NCI-H2196 treated with DMSO at 0.1 percent for 48 hours (cell line): ENCODE data around the gene VGLL2.
"Not testable (repeated sequence)": the region's sequence is repeated elsewhere in the genome, so short reads cannot be mapped to it uniquely, and the experiment has no call there.

ENCODE experiments used
- DNase-seq: peaks from one replicate; lab custom pipeline; 2025; ENCODE audit not compliant: unreplicated experiment; lab: John Stamatoyannopoulos, UW

Gene VGLL2

DNA sequence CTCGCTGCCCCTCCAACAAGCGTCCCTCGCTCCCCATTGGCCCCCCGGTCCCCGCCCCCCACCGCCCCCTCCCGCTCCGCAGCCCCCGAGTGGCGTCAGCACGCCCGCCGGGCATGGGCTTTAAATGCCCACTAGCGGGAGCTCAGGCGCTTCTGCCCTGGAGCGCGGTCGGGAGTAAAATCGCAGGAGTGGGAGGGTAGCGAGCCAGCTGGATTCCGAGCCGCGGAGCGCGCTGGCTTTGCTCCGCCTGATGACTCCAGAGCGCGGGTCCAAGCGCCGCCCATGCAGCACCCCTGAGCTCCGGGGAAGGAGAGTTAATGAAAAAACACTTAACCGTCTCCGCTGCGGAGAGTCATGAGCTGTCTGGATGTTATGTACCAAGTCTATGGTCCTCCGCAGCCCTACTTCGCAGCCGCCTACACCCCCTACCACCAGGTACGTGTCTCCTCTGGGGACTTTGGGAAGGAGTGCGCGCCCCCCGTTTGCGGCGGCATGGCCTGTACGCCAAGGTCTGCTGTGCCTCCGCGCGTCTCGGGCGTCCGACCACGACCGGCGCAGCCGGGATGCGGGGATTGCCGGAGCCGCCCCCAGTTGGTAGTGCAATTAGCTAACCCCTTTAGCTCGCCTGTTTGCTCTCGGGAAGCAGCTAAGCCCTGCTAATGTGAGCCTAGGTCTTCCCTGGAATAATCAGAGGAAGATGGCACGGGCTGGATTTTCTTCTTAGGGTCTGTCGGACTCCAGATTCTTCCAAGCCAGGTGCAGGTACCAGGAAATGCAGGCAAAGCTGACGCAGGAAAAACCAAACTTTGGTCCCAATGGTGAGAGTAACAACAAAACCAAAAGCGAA lies at the start of gene VGLL2:
TSS of gene VGLL2 (plus strand) at position 149 of the 847 bp plus-strand sequence. CDS start at position 355, 206 bp downstream.
- DNase-seq: no peak

DNA sequence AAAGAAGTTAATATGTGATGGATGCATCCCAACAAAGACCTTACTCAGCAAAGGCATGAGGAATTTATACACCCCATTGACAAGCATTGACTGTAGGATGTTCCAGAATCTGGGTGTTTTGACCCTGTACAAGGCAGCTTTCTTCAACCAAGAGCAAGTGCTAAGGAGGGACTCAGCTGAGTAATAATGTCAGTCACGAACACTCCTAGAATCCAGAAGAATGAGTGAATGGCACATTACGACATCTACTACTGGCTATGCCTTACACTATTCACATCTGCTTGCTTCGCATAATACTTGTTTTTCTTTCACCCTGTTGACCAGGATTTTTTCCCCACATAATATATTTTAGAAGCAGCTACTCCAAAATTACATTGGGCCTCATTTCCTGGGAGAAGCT lies 42.5 kb upstream of the VGLL2 start:
- DNase-seq: no peak

GRCh38 chr6:117226778-117227177 lies 38.6 kb upstream of the VGLL2 start:
- DNase-seq: no peak

GRCh38 chr6:117227245-117227962 lies 38.0 kb upstream of the VGLL2 start:
- DNase-seq: no peak

DNA sequence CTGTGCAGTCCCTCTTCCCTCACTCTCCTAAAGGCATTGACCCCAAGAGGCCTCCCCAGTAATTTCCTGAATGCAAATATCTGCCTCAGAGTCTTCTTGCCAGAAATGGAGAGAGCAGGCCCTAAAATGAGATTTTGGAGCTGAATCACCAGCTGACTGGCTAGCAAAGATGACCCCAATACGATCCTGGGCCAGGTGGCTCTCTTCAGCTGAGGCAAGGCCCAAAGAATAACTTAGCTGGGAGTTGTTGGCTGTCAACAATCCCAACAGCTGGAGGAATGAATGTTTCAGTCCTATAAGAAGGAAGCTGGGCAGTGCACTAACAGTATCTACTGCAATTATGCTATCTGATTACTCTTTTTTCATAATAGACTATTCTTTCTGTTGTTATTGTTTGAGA lies 37.2 kb upstream of the VGLL2 start:
- no peak for DNase-seq

- no peak for DNase-seq
Observed at GRCh38 chr6:117229870-117230269, 35.5 kb upstream of the VGLL2 start.

GRCh38 chr6:117231466-117231865 lies 33.9 kb upstream of the VGLL2 start:
- no peak for DNase-seq

DNA sequence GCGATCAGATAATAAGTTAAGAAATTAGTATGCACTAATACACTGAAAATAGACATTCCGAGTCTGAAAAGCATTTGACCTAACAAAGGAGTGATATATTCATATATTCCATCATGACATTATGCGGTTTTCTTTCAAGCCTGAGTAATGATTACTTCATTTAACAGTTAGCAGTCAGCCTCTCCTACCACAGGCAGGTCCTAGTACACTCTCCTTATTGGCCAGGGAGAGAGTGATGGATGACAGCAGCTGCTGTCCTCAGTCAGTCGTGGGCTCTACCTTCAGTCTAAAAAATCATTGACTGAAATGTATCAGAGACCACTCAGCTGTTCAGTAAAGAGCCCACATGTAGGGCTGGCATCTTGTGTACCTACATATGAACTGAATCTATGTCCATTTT lies 33.2 kb upstream of the VGLL2 start:
- DNase-seq: no peak

DNA sequence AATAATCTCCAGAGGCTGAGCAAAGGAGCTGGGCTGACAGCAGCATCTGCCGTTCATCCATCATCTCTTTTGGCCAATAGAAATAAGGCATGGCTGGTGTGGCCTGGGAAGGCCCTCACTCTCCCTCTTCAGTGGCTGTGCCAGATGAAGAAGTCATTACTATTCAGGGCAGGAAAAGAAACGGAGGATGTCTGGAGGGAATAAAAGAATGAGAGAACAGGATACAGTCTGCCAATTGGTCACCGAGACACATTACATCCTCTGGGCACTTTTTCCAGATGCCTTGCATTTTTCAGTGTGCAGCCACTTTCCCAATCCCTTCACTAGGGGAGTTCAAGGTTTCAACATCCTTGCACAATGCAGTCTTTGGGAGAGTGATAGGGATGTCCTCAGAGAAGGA lies 32.2 kb upstream of the VGLL2 start:
- no peak for DNase-seq

- DNase-seq: no peak
Observed at GRCh38 chr6:117237561-117237960, 27.8 kb upstream of the VGLL2 start.

- not testable (repeated sequence) for DNase-seq
Observed at GRCh38 chr6:117244571-117244970, 20.8 kb upstream of the VGLL2 start.

- not testable (repeated sequence) for DNase-seq
Observed at GRCh38 chr6:117244979-117245378, 20.4 kb upstream of the VGLL2 start.

DNA sequence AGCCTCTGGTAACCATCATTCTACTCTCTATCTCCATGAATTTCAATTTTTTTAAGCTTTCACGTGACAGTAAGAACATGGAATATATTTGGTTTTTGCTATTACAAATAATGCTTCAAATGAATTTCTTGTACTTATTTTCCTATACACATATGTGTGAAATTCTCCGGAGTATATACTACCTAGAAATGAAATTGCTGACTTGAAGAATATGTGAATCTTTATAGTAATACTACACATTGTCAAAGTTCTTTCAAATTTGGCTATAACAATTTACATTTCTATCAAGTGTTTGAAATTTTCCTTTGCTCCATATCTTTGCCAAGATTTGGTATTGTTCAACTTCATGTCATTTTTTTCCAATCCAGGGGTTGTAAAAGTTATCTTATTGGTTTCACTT lies 11.6 kb upstream of the VGLL2 start:
- DNase-seq: no peak

GRCh38 chr6:117262799-117263198 lies 2.6 kb upstream of the VGLL2 start:
- no peak for DNase-seq

GRCh38 chr6:117263353-117263927 lies 1.9 kb upstream of the VGLL2 start:
- DNase-seq: no peak

DNA sequence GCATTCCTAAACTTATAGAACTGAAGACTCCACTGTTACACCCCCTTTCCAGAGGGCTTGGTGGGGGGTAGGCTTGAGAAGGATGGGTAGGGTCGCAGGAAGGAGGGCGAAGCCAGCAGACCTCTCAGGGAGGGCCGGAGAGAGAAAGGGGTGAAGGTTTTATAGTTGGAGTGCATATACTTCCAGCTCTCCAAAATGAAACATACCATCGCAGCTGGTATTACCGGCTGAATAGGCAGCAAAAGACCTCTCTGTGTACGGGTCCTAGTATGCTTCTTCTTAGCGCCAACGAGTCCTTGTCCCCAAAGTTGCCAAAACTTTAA lies 1.0 kb upstream of the VGLL2 start:
- DNase-seq: no peak

- DNase-seq: no peak
Observed at GRCh38 chr6:117264692-117265409, 507 bp upstream of the VGLL2 start.

- no peak for DNase-seq
Observed at GRCh38 chr6:117266257-117267053, 1.1 kb downstream of the VGLL2 start.

DNA sequence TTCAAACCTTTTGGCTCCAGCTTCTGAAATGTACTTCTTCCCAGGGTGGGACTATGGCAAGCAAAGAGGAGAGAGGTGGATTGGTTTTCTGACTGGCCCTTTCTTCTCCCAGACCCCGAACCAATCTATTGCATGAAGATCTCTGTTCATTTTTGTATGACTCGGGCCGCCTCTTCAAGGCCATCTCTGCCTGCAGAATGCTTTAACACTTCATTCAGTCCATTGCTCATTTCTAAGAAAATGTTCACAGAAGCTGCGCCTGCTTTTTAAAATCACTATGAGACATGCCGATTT lies 1.6 kb downstream of the VGLL2 start:
- DNase-seq: no peak

- no peak for DNase-seq
Observed at GRCh38 chr6:117267766-117268534, 2.6 kb downstream of the VGLL2 start.
